Measurements from ENCODE around the gene FHL2. TPM values are rescaled to one million over a fixed set of nuclear protein-coding genes. Genes with fewer than 3 reads are reported as not detected.

Gene FHL2
- total and polyA plus RNA-seq, 2 donors (not counting 3 experiments of a cell fraction or from before 2014, with no cell fraction given) = 197 to 491 TPM

GRCh38 chr2:105344704-105345345, 54.0 kb downstream of the FHL2 start:
- intact Hi-C loops (cut with micrococcal nuclease) = loop anchor here (1.0 to 10.0 kb wide), 4 partner anchors 25 to 400 kb away; partner anchors contain the start of gene NCK2
- no peaks in the 10 kb centered on the region for H3K9me1 ChIP-seq (replicated peaks; ENCODE audit: control insufficient read depth, extremely low read depth, insufficient read depth, low read length)
- H3K9me3 ChIP-seq (replicated peaks; ENCODE audit: control insufficient read depth, insufficient read depth, low read length) = no peaks in the 10 kb centered on the region
- TF ChIP-seq MAX (IDR thresholded peaks at IDR 0.05; ENCODE audit: insufficient read depth, insufficient read length) = no peak
- TF ChIP-seq, protein P1, sequence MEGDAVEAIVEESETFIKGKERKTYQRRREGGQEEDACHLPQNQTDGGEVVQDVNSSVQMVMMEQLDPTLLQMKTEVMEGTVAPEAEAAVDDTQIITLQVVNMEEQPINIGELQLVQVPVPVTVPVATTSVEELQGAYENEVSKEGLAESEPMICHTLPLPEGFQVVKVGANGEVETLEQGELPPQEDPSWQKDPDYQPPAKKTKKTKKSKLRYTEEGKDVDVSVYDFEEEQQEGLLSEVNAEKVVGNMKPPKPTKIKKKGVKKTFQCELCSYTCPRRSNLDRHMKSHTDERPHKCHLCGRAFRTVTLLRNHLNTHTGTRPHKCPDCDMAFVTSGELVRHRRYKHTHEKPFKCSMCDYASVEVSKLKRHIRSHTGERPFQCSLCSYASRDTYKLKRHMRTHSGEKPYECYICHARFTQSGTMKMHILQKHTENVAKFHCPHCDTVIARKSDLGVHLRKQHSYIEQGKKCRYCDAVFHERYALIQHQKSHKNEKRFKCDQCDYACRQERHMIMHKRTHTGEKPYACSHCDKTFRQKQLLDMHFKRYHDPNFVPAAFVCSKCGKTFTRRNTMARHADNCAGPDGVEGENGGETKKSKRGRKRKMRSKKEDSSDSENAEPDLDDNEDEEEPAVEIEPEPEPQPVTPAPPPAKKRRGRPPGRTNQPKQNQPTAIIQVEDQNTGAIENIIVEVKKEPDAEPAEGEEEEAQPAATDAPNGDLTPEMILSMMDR (IDR thresholded peaks at IDR 0.05; ENCODE audit: extremely low read depth in 1 of 2, insufficient read depth in 1 of 2, low read depth in 1 of 2, low read length in 2 of 2) = peak; percentile 12 to 24
- CTCF ChIA-PET = interaction anchor here (0.7 to 7.3 kb wide), 34 partner anchors 10 to 742 kb away, joined by 3 to 219 read pairs (median 5); no protein-coding TSS in a partner anchor
- no peak overlapping the region for H3K27ac ChIP-seq (ENCODE audit: insufficient read depth, low read depth, low read length)
- dilution Hi-C loops (cut with MboI; ENCODE audit: extremely low pct_ligation_motif_present, low sequenced_read_pairs) = no loop called here
- H2AFZ ChIP-seq (ENCODE audit: low read depth, low read length) = no peak overlapping the region
- FAIRE-seq (peak; percentile 54), DNase-seq (ENCODE audit: low read depth, low spot score) (peak; percentile 62)
- no peaks in the 10 kb centered on the region for H4K20me1 ChIP-seq (replicated peaks; ENCODE audit: control insufficient read depth, extremely low read depth, insufficient read depth, low read length)
- no peak overlapping the region for H3K9ac ChIP-seq (replicated peaks; ENCODE audit: extremely low read depth, insufficient read depth, low read length)
- POLR2A ChIA-PET = no interaction called here
- no peak overlapping the region for H3K4me2 ChIP-seq (ENCODE audit: insufficient read depth, low read length)
- H3K36me3 ChIP-seq (ENCODE audit: control insufficient read depth in 2 of 2, extremely low read depth in 1 of 2, insufficient read depth in 2 of 2, low read length in 2 of 2) = peaks cover 16 to 28% of the 10 kb centered on the region in 2 experiments
- BruUV-seq (replicated peaks) = no TSS peak
- no peaks in the 10 kb centered on the region for H3K27me3 ChIP-seq (ENCODE audit: control insufficient read depth in 2 of 2, insufficient read depth in 2 of 2, low read length in 2 of 2)
- H3K79me2 ChIP-seq (ENCODE audit: control insufficient read depth, insufficient read depth, low read length) = peaks cover 4% of the 10 kb centered on the region
- H3K4me3 ChIP-seq (replicated peaks in 1 of 3; ENCODE audit: insufficient read depth in 1 of 3, low read depth in 1 of 3, low read length in 3 of 3) = no peak overlapping the region
- no peaks in the 10 kb centered on the region for H3K4me1 ChIP-seq (ENCODE audit: control insufficient read depth, extremely low read depth, insufficient read depth, low read length)

DNA sequence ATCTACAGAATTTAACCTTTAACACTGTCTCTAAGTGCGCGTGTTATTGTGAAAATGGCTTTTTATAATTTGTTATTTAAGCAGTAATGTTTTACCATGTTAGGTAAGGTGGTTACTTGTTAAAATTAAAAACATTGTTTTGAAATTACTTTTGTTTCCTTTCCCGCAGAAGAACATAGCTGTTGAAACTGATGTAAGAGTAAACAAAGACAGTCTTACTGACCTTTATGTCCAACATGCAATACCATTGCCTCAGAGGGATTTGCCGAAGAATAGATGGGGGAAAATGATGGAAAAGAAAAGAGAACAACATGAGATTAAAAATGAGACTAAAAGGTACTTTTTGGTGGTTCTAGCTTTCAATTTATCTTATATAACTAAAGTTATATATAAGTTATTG, 59.4 kb downstream of the FHL2 start:
- peaks cover 31% of the 10 kb centered on the region for H3K79me2 ChIP-seq (ENCODE audit: control insufficient read depth, insufficient read depth, low read length)
- ChIA-PET CTCF (interaction anchor here (1.0 to 2.2 kb wide), 6 partner anchors 8 to 182 kb away, joined by 3 to 5 read pairs (median 4); no protein-coding TSS in a partner anchor), POLR2A (no interaction called here)
- H3K9me1 ChIP-seq (replicated peaks; ENCODE audit: control insufficient read depth, extremely low read depth, insufficient read depth, low read length) = no peaks in the 10 kb centered on the region
- TF ChIP-seq JUN (IDR thresholded peaks at IDR 0.05; ENCODE audit: borderline replicate concordance, insufficient read depth, insufficient read length, low read depth) (no peak), MYC (IDR thresholded peaks at IDR 0.05; ENCODE audit: low read depth, low read length) (no peak), POLR2AphosphoS5 (IDR thresholded peaks at IDR 0.05; ENCODE audit: insufficient read depth, low read depth, low read length) (no peak), POLR2A (IDR thresholded peaks at IDR 0.05; ENCODE audit: low read depth, low read length) (no peak), FOS (IDR thresholded peaks at IDR 0.05; ENCODE audit: borderline replicate concordance, insufficient read depth, low read length) (no peak), EZH2 (IDR thresholded peaks at IDR 0.05; ENCODE audit: borderline replicate concordance, low read depth, low read length, severe bottlenecking) (no peak), GATA2 (IDR thresholded peaks at IDR 0.05; ENCODE audit: insufficient read depth, insufficient read length, low read depth, low read length) (no peak), MAX (IDR thresholded peaks at IDR 0.05; ENCODE audit: insufficient read depth, insufficient read length) (no peak)
- TF ChIP-seq, protein P1 (IDR thresholded peaks at IDR 0.05; ENCODE audit: extremely low read depth in 1 of 2, insufficient read depth in 1 of 2, low read depth in 1 of 2, low read length in 2 of 2) = no peak
- no peak overlapping the region for H3K9ac ChIP-seq (replicated peaks; ENCODE audit: extremely low read depth, insufficient read depth, low read length)
- no peak overlapping the region for H3K4me2 ChIP-seq (ENCODE audit: insufficient read depth, low read length)
- H4K20me1 ChIP-seq (replicated peaks; ENCODE audit: control insufficient read depth, extremely low read depth, insufficient read depth, low read length) = no peaks in the 10 kb centered on the region
- intact Hi-C loops (cut with micrococcal nuclease) = no loop called here
- H3K27ac ChIP-seq (ENCODE audit: insufficient read depth, low read depth, low read length) = no peak overlapping the region
- peaks cover 22% of the 10 kb centered on the region for H3K4me1 ChIP-seq (ENCODE audit: control insufficient read depth, extremely low read depth, insufficient read depth, low read length)
- H3K9me3 ChIP-seq (replicated peaks; ENCODE audit: control insufficient read depth, insufficient read depth, low read length) = no peaks in the 10 kb centered on the region
- peaks cover 9% of the 10 kb centered on the region in 2 experiments for H3K36me3 ChIP-seq (ENCODE audit: control insufficient read depth in 2 of 2, extremely low read depth in 1 of 2, insufficient read depth in 2 of 2, low read length in 2 of 2)
- no peak for FAIRE-seq
- dilution Hi-C loops (cut with MboI; ENCODE audit: extremely low pct_ligation_motif_present, low sequenced_read_pairs) = no loop called here
- H2AFZ ChIP-seq (ENCODE audit: low read depth, low read length) = no peak overlapping the region
- BruUV-seq (replicated peaks) = no TSS peak
- H3K27me3 ChIP-seq (ENCODE audit: control insufficient read depth in 2 of 2, insufficient read depth in 2 of 2, low read length in 2 of 2) = no peaks in the 10 kb centered on the region
- DNase-seq (ENCODE audit: low read depth, low spot score) = no peak
- no peak overlapping the region for H3K4me3 ChIP-seq (replicated peaks in 1 of 3; ENCODE audit: insufficient read depth in 1 of 3, low read depth in 1 of 3, low read length in 3 of 3)

Data from endothelial cell of umbilical vein (primary cell).